GM19239 (cell line): ENCODE measurements around the gene CDHR3.

ENCODE experiments used
- DNase-seq: peaks from one replicate; pipeline ENCODE4 v3.0.0; 2011; ENCODE audit warnings: low spot score; ENCODE audit not compliant: insufficient read length
- FAIRE-seq: peaks from 2 replicates; lab custom pipeline; 2011; peaks lifted over from hg19 to GRCh38; lab: Jason Lieb, UNC

The CDHR3 gene

DNA sequence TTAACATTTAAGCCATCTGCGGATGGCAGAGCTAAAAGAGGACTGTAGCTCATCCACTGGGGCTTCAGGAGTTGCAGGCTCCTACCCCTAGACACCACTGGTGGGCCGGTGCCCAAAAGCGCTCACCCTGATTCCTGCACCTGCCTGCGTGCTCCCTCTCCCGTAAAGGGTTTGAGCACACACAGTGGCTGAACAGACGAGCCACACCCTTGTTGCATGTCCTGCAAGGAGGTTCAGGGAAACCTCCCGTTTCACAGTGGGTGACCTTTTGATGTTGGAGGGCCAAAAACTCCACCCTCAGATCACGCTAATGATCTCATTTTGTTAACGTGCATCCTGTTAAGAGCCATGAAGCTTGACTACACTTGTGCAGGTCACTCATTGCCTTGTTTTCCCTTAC is 111.2 kb downstream of the CDHR3 start:
- DNase-seq (no peak), FAIRE-seq (peak; percentile 91)

- DNase-seq (no peak), FAIRE-seq (peak; percentile 53)
Observed at GRCh38 chr7:106075937-106076336, 112.9 kb downstream of the CDHR3 start.

DNA sequence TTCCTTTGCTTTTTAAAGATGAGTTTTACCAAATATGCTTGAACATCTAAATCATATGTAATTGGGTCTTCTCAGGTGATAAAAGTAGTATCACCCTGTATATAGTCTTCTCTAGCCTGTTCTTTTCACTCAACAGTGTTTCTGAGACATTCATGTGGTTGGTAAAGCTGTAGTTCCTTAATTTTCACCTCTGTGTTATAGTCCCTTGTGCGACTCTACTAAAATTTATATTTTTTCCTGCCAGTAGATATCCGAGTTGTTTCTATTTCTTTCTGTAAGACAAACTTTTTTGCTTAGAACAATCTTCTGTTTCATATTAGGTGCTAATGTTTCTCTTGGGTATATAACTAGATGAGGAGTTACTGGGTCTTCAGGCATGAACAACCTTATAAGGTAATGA is 113.5 kb downstream of the CDHR3 start:
- peak; percentile 69 for FAIRE-seq
- DNase-seq = no peak

GRCh38 chr7:106080300-106080987 is 117.4 kb downstream of the CDHR3 start:
- DNase-seq = no peak
- no peak for FAIRE-seq

DNA sequence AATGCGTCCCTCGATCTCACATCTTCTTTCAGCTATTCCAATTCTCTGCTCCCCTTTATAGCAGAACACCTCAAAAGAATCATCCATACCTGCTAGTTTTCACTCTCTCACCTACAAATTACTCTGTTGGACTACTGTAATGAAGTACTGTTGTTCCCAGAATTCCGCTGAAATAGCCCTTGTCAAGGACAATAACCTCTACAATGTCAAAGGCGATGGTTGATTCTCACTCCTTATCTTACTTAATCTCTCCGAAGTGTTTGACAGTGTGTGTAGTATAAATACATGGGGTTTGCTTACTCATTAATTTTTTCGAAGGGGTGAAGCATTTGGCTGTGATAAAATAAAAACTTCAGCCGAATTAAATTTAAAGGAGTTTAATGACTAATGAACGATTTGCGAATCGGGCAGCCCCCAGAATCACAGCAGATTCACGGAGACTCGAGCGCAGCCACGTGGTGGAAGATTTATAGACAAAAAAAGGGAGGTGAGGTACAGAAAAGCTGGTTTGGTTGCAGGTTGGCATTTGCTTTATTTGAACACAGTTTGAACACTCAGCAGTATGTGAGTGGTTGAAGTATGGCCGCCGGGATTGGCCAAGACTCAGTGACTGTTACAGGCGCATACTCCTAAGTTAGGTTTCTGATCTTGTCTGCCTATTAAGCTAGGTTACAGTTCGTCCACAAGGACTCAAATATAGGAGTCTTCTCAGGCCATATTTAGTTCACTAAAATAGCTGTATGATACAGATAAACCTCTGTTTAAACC is 119.2 kb downstream of the CDHR3 start:
- FAIRE-seq (no peak), DNase-seq (no peak)
